Neutrophil (primary cell): ENCODE results near the gene CLEC4D.
A peak's percentile ranks its signal among the peaks of the same experiment; 100 is the strongest.
"Not testable (repeated sequence)": the region's sequence is repeated elsewhere in the genome, so short reads cannot be mapped to it uniquely, and the experiment has no call there.

Experiments used
- H3K27ac ChIP-seq: fragments of 200-600 bp; sonication (generic); 2 replicates; pipeline ENCODE4 v1.5.1; 2016; ENCODE audit warnings: mild to moderate bottlenecking, moderate library complexity
- H3K27me3 ChIP-seq: fragments of 200-600 bp; sonication (generic); 2 replicates; pipeline ENCODE4 v1.6.0; 2016; ENCODE audit warnings: mild to moderate bottlenecking
- H3K36me3 ChIP-seq: fragments of 200-600 bp; sonication (generic); 2 replicates; pipeline ENCODE4 v1.5.1; 2017
- H3K4me1 ChIP-seq, 2 experiments: fragments of 200-600 bp in 1 of 2; sonication (generic) in 1 of 2; 1 replicate in 1 of 2; 2 replicates in 1 of 2; pipeline versions ENCODE4 v1.5.1 to v1.6.1; 2013 to 2016; ENCODE audit warnings: low read depth in 1 of 2, low read length in 1 of 2, mild to moderate bottlenecking in 1 of 2, moderate library complexity in 1 of 2; ENCODE audit not compliant: control insufficient read depth in 1 of 2, insufficient read depth in 1 of 2
- H3K4me3 ChIP-seq, 2 experiments: fragments of 200-600 bp in 1 of 2; sonication (generic) in 1 of 2; 1 replicate in 1 of 2; 2 replicates in 1 of 2; pipeline ENCODE4 v1.5.1; 2013 to 2016; ENCODE audit warnings: low read depth in 1 of 2, low read length in 1 of 2, mild to moderate bottlenecking in 1 of 2, moderate library complexity in 1 of 2
- H3K9me3 ChIP-seq: fragments of 200-600 bp; sonication (generic); 2 replicates; pipeline ENCODE4 v1.5.1; 2016
- TF ChIP-seq, protein P1 (sequence below): fragments of 200-600 bp; sonication (generic); IDR thresholded peaks from 2 replicates; pipeline ENCODE4 v1.5.1; 2016; ENCODE audit warnings: antibody characterized with exemption

The CLEC4D gene

DNA sequence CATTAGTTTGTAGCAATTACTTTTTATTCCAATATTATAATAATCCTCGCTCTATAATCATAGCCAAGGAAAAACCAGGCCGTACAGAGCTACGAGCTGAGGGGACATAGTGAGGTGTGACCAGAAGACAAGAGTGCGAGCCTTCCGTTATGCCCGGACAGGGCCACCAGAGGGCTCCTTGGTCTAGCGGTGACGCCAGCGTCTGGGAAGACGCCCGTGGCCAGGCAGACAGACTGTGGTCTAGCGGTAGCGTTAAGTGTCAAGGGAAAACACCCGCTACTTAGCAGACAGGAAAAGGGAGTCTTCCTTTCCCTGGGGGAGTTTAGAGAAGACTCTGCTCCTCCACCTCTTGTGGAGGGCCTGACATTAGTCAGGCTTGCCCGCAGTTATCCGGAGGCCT lies 24.5 kb downstream of the CLEC4D start:
- peak overlapping the region; percentile 73 to 86 for H3K4me3 ChIP-seq
- H3K9me3 ChIP-seq, H3K27me3 ChIP-seq: not testable (repeated sequence)
- peaks cover 66% of the 10 kb centered on the region for H3K36me3 ChIP-seq
- peaks cover 76 to 99% of the 10 kb centered on the region in 2 experiments for H3K4me1 ChIP-seq
- H3K27ac ChIP-seq = peak overlapping the region; percentile 94
- TF ChIP-seq, protein P1, sequence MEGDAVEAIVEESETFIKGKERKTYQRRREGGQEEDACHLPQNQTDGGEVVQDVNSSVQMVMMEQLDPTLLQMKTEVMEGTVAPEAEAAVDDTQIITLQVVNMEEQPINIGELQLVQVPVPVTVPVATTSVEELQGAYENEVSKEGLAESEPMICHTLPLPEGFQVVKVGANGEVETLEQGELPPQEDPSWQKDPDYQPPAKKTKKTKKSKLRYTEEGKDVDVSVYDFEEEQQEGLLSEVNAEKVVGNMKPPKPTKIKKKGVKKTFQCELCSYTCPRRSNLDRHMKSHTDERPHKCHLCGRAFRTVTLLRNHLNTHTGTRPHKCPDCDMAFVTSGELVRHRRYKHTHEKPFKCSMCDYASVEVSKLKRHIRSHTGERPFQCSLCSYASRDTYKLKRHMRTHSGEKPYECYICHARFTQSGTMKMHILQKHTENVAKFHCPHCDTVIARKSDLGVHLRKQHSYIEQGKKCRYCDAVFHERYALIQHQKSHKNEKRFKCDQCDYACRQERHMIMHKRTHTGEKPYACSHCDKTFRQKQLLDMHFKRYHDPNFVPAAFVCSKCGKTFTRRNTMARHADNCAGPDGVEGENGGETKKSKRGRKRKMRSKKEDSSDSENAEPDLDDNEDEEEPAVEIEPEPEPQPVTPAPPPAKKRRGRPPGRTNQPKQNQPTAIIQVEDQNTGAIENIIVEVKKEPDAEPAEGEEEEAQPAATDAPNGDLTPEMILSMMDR = peak; percentile 24

DNA sequence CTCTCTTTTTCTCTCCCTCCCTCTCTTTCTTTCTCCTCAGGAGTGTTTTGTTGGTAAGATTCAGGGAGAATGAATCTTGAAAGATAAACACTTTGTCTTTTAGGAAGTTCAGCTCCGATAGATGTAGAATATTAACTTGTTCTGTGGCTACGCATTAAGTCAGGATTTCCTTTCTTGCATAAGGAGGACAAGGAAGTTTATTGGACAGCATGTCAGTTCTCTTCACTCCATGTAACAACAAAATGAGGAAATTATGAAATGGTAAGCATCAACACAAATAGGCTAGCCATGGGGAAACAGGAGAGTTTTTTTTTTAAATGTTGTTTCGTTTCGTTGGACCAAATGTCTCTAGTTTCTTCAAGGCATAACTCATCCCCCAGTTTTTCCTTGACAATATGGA lies 27.5 kb downstream of the CLEC4D start, which contains the start of gene CLEC4E:
Gene CLEC4E (minus strand): TSS at position 75 of the 400 bp plus-strand sequence. CDS start 108 bp downstream, outside the sequence.
- peak within 1 kb of the TSS; percentile 73 to 86 for H3K4me3 ChIP-seq
- H3K27me3 ChIP-seq = not testable (repeated sequence)
- peak within 1 kb of the TSS; percentile 94 for H3K27ac ChIP-seq

DNA sequence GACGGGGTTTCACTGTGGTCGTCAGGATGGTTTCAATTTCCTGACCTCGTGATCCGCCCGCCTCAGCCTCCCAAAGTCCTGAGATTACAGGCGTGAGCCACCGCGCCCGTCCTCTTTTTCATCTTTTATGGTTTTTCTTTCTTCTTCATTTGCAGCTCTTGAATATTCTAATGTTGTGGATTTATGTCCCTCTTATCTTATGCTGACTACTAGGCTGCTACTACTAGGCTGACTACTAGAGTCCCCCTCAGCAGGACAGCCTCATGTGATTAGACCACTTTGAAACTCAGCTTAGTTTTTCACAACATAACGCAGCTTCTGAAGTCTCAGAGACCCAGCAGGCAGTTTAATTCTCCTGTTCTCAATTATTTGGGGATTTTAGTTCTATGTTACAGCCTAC lies 28.3 kb downstream of the CLEC4D start:
- H3K36me3 ChIP-seq = peaks cover 29% of the 10 kb centered on the region
- TF ChIP-seq, protein P1 = no peak
- H3K4me3 ChIP-seq = peak overlapping the region; percentile 73 to 86

More for the DNA sequence above, 27.5 kb downstream of the CLEC4D start, which contains the start of gene CLEC4E:
- H3K4me1 ChIP-seq = peaks cover 70 to 85% of the 10 kb centered on the region in 2 experiments
- H3K9me3 ChIP-seq = not testable (repeated sequence)
- H3K36me3 ChIP-seq = peaks cover 36% of the 10 kb centered on the region

DNA sequence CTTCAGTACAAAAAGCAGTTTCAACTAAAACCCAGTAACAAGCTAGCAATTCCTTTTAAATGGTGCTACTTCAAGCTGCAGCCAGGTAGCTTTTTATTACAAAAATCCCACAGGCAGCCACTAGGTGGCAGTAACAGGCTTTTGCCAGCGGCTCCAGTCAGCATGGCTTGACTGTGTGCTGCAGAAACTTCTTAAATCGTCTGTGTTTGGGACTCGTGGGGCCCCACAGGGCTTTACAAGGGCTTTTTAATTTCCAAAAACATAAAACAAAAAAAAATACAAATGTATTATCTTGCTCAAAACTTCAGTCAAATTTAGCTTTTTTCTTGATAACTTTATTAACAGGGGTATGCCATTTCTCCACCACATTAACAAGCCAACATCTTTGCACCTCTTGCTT lies 31.0 kb downstream of the CLEC4D start:
- TF ChIP-seq, protein P1 = peak; percentile 89
- Histone ChIP-seq H3K9me3 (no peaks in the 10 kb centered on the region), H3K27me3 (no peaks in the 10 kb centered on the region), H3K36me3 (peaks cover 1% of the 10 kb centered on the region), H3K4me3 (peak overlapping the region in 1 of 2 experiments; percentile 1), H3K27ac (peak overlapping the region; percentile 69), H3K4me1 (peaks cover 47 to 59% of the 10 kb centered on the region in 2 experiments)

More for the DNA sequence above, 28.3 kb downstream of the CLEC4D start:
- peaks cover 70 to 82% of the 10 kb centered on the region in 2 experiments for H3K4me1 ChIP-seq
- peak overlapping the region; percentile 94 for H3K27ac ChIP-seq
- H3K9me3 ChIP-seq = no peaks in the 10 kb centered on the region
- no peaks in the 10 kb centered on the region for H3K27me3 ChIP-seq

DNA sequence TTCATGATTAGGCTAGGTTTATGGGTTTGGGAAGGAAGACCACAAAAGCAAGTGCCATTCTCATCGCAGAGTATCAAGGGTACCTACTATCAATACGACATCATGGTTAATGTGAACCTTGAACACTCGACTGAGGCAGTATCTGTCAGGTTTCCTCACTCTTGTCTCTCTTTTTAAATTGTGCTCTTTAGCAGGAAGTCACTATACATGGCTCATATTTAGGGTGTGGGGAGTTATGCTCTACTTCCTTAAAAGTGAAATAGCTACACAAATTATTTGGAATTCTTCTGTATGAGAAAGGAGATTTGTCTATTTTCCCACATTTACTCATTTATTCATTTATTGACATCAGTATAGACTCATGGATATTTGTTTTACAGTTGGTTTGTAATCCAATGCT lies 33.3 kb downstream of the CLEC4D start:
- TF ChIP-seq, protein P1 = no peak
- H3K27me3 ChIP-seq = no peaks in the 10 kb centered on the region

DNA sequence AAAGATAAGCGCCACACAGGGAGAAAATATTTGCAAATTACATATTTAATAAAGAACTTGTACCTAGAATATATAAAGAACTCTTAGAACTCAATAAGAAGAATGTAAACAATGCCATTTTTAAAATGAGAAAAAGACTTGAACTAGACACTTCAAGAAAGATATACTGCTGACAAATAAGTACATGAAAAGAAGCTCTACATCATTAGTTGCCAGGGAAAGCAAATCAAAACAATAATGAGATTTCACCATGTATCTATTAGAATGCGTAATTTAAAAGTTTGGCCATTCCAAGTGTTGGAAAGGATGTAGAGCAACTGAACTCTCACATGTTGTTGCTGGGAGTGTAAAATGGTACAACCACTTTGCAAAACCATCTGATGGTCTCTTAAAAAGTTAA lies 34.3 kb downstream of the CLEC4D start:
- H3K36me3 ChIP-seq = no peaks in the 10 kb centered on the region
- TF ChIP-seq, protein P1 = no peak

More for the DNA sequence above, 33.3 kb downstream of the CLEC4D start:
- Histone ChIP-seq H3K4me1 (peaks cover 37 to 41% of the 10 kb centered on the region in 2 experiments), H3K27ac (peak overlapping the region; percentile 25), H3K9me3 (no peaks in the 10 kb centered on the region), H3K36me3 (no peaks in the 10 kb centered on the region), H3K4me3 (no peak overlapping the region)

More for the DNA sequence above, 34.3 kb downstream of the CLEC4D start:
- Histone ChIP-seq H3K27ac (peak overlapping the region; percentile 1), H3K4me3 (no peak overlapping the region), H3K4me1 (peaks cover 27 to 31% of the 10 kb centered on the region in 2 experiments), H3K27me3 (no peaks in the 10 kb centered on the region), H3K9me3 (no peaks in the 10 kb centered on the region)
